Measurements from ENCODE around the gene LYL1. TPM values are rescaled to one million over a fixed set of nuclear protein-coding genes. Genes with fewer than 3 reads are reported as not detected.

Gene LYL1
- polyA plus RNA-seq, 1 donor from 2014 or later = not detected

DNA sequence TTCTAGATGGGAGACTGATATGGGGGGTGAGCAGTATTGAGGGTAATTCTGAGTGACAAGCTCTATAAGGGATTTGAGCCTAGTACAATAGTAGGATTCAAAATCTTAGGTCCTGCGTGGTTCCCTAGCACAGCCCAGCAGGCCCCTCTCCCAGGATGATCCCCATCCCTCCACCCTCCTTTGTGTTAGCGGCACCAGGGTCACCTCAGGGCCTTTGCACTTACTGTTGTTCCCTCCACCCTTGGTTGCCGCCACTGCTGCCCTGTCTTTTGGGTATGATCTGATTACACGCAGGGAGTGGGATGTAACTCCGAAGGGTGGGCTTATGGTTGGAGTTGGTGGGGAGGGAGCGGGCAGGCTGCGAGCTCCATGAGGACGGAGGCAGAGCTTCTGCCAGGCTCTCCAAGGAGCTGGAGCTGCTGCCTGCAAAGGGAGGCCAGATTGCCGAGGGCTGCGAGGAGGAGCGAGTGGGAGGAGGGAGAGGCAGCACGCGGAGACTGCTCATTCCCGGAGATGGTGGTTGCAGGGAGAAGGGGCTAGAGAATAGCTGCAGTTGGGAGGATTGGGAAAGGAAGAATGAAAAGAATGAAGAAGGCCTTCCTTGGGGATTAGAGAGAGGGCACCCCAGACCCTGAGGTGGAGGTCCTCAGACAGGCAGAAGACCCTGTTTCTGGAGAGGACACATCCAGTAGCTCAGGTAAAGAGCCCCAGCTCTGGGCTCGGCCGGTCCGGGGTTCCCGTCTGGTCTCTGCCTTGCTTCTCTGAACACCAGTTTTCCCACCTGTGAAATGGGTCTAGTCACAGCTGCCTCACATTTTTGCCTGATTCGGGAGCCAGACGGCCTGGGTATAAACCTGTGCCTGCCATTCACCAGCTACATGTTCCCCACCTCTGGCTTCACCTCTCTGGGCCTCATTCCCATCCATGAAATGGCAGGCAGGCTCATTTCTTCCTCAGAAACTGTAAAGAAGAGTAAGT lies 20.6 kb upstream of the LYL1 start:
- Histone ChIP-seq H3K27me3 (ENCODE audit: insufficient read depth, low read depth, low read length) (no peaks in the 10 kb centered on the region), H3K9ac (ENCODE audit: low read length) (no peak overlapping the region), H3K36me3 (ENCODE audit: insufficient read depth, low read length) (no peaks in the 10 kb centered on the region), H3F3A (ENCODE audit: insufficient read depth, low read length, poor library complexity, severe bottlenecking) (no peaks in the 10 kb centered on the region), H3K4me3 (ENCODE audit: low read length) (no peak overlapping the region), H4K20me1 (ENCODE audit: insufficient read depth) (no peaks in the 10 kb centered on the region), H3K9me3 (ENCODE audit: low read length) (no peaks in the 10 kb centered on the region), H3K4me2 (ENCODE audit: low read length) (no peak overlapping the region), H3K79me2 (replicated peaks; ENCODE audit: insufficient read depth, low read length) (peaks cover 41% of the 10 kb centered on the region), H3K27ac (ENCODE audit: low read length) (no peak overlapping the region), H2AFZ (ENCODE audit: low read depth, low read length) (no peak overlapping the region), H3K9me2 (ENCODE audit: insufficient read depth, low read length) (no peaks in the 10 kb centered on the region)
- TF ChIP-seq RAD21 (conservative IDR thresholded peaks at IDR 0.05) (no peak), EP300 (conservative IDR thresholded peaks at IDR 0.05; ENCODE audit: poor library complexity, severe bottlenecking) (no peak), EZH2 (IDR thresholded peaks at IDR 0.05; ENCODE audit: borderline replicate concordance, insufficient read depth, low read length, poor library complexity, severe bottlenecking) (no peak), TAF1 (IDR thresholded peaks at IDR 0.05; ENCODE audit: low read depth) (no peak), POLR2AphosphoS5 (IDR thresholded peaks at IDR 0.05) (no peak), MXI1 (conservative IDR thresholded peaks at IDR 0.05; ENCODE audit: poor library complexity, severe bottlenecking) (no peak), SMC3 (conservative IDR thresholded peaks at IDR 0.05; ENCODE audit: poor library complexity) (no peak)
- TF ChIP-seq, protein P1, sequence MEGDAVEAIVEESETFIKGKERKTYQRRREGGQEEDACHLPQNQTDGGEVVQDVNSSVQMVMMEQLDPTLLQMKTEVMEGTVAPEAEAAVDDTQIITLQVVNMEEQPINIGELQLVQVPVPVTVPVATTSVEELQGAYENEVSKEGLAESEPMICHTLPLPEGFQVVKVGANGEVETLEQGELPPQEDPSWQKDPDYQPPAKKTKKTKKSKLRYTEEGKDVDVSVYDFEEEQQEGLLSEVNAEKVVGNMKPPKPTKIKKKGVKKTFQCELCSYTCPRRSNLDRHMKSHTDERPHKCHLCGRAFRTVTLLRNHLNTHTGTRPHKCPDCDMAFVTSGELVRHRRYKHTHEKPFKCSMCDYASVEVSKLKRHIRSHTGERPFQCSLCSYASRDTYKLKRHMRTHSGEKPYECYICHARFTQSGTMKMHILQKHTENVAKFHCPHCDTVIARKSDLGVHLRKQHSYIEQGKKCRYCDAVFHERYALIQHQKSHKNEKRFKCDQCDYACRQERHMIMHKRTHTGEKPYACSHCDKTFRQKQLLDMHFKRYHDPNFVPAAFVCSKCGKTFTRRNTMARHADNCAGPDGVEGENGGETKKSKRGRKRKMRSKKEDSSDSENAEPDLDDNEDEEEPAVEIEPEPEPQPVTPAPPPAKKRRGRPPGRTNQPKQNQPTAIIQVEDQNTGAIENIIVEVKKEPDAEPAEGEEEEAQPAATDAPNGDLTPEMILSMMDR (IDR thresholded peaks at IDR 0.05; ENCODE audit: poor library complexity, severe bottlenecking) = no peak
- TF ChIP-seq, protein P2, sequence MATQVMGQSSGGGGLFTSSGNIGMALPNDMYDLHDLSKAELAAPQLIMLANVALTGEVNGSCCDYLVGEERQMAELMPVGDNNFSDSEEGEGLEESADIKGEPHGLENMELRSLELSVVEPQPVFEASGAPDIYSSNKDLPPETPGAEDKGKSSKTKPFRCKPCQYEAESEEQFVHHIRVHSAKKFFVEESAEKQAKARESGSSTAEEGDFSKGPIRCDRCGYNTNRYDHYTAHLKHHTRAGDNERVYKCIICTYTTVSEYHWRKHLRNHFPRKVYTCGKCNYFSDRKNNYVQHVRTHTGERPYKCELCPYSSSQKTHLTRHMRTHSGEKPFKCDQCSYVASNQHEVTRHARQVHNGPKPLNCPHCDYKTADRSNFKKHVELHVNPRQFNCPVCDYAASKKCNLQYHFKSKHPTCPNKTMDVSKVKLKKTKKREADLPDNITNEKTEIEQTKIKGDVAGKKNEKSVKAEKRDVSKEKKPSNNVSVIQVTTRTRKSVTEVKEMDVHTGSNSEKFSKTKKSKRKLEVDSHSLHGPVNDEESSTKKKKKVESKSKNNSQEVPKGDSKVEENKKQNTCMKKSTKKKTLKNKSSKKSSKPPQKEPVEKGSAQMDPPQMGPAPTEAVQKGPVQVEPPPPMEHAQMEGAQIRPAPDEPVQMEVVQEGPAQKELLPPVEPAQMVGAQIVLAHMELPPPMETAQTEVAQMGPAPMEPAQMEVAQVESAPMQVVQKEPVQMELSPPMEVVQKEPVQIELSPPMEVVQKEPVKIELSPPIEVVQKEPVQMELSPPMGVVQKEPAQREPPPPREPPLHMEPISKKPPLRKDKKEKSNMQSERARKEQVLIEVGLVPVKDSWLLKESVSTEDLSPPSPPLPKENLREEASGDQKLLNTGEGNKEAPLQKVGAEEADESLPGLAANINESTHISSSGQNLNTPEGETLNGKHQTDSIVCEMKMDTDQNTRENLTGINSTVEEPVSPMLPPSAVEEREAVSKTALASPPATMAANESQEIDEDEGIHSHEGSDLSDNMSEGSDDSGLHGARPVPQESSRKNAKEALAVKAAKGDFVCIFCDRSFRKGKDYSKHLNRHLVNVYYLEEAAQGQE (IDR thresholded peaks at IDR 0.05; ENCODE audit: borderline replicate concordance) = no peak

DNA sequence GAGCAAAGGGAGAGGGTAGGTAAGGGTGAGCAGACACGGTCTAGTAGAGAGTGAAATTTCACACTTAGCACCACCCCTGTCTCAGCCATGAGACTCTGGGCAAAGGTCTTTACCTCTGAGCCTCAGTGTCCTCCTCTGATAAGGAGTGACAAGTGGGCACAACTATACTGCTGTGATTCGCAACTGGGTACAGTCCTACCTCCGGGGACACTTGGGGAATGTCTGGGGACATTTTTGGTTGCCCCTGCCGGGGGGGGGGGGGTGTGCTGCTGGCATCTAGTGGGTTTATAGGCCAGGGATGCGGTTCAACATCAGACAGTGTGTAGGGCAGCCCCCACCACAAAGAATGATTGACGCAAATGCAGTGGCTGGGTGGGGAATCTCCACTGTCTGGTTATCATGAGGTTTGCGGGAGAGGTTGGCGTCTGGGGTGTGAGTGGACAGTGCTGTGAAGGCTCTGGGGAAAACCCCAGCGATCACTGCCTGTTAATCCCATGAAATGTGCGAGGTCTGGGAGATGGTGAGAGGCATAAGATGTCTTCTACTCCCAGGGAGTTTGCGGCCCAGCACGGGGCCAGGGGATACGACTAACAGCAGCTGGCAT lies 19.7 kb upstream of the LYL1 start:
- no peak for TF ChIP-seq POLR2AphosphoS5 (IDR thresholded peaks at IDR 0.05)
- H4K20me1 ChIP-seq (ENCODE audit: insufficient read depth) = no peaks in the 10 kb centered on the region
- H3K9me3 ChIP-seq (ENCODE audit: low read length) = no peaks in the 10 kb centered on the region
- no peaks in the 10 kb centered on the region for H3K27me3 ChIP-seq (ENCODE audit: insufficient read depth, low read depth, low read length)
- no peaks in the 10 kb centered on the region for H3F3A ChIP-seq (ENCODE audit: insufficient read depth, low read length, poor library complexity, severe bottlenecking)
- H3K9me2 ChIP-seq (ENCODE audit: insufficient read depth, low read length) = no peaks in the 10 kb centered on the region
- H3K79me2 ChIP-seq (replicated peaks; ENCODE audit: insufficient read depth, low read length) = peaks cover 44% of the 10 kb centered on the region
- no peak overlapping the region for H3K4me2 ChIP-seq (ENCODE audit: low read length)
- no peaks in the 10 kb centered on the region for H3K36me3 ChIP-seq (ENCODE audit: insufficient read depth, low read length)
- no peak overlapping the region for H3K4me3 ChIP-seq (ENCODE audit: low read length)
- H3K9ac ChIP-seq (ENCODE audit: low read length) = no peak overlapping the region
- H2AFZ ChIP-seq (ENCODE audit: low read depth, low read length) = no peak overlapping the region
- H3K27ac ChIP-seq (ENCODE audit: low read length) = no peak overlapping the region
